ENCODE data around the gene DIPK2A.

DIPK2A gene

DNA sequence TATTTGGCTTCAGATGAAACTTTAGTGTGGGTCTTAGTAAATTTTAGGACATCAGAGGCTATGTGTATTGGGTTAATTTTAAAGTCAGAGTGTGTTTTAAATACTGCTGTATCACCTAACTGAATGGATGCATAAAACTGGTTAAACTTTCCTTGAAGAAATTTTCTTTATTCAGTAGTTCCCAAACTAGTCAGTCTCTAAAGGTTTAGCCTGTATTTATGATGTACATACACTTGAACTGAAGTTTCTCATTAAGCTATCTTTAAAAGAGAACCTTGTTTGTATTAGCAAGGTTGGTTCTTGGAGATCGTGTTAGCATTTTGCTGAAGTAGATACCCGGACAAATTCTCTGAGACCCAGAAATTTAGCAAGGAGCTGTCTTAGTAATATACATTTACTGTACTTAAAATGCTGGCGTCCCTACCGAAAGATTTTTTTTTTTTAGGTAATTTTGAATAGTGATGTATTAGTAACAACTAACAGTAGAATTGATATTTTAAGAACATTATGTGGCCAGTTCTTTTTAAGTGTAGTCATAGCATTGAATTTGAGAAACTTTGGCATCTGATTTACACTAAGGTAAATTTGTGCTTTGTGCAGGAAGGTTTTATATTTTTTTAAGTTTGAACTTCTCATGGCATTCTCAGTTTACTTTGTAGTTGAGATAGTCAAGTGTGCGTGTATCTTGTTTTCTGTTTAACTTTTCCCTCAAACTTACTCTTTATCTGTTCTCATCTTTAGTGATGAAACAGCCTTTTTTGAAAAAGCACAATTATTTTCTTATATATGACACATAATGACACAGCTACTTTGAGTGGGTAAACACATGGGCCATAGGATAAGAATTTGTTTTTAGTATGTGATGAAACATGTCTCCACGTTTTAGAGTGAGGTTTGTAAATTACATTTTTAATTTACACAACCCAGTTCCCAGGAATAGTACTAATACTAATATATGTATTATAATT is 2.9 kb downstream of the DIPK2A start:
- DNase-seq = no peak

DNA sequence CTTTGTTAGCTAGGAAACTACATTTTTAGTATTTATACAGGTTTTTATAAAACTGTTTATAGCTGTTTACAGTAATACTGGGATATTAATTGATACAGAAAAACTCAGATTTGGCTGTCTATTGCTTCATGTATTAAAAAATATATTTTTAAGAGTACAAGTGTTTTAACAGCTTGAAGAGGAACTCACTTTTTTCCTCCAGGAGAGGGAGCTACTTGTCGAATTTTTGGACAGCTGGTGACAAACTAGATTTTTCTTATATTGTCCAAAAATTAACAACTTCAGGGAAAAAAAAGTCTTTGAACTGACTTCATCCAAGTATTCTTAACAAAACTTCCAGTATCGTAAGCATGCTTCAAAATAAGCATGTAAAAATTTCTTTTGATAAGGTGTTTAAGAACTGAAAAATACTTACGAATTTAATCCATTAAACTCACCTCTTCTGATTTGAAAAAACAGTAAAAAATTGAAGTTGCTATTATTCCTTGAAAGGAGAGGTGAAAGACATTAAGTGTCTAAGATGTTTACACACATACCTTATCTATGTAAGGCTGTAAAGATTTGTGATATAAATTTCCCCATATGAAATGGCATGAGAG is 4.0 kb downstream of the DIPK2A start:
- DNase-seq = no peak

DNA sequence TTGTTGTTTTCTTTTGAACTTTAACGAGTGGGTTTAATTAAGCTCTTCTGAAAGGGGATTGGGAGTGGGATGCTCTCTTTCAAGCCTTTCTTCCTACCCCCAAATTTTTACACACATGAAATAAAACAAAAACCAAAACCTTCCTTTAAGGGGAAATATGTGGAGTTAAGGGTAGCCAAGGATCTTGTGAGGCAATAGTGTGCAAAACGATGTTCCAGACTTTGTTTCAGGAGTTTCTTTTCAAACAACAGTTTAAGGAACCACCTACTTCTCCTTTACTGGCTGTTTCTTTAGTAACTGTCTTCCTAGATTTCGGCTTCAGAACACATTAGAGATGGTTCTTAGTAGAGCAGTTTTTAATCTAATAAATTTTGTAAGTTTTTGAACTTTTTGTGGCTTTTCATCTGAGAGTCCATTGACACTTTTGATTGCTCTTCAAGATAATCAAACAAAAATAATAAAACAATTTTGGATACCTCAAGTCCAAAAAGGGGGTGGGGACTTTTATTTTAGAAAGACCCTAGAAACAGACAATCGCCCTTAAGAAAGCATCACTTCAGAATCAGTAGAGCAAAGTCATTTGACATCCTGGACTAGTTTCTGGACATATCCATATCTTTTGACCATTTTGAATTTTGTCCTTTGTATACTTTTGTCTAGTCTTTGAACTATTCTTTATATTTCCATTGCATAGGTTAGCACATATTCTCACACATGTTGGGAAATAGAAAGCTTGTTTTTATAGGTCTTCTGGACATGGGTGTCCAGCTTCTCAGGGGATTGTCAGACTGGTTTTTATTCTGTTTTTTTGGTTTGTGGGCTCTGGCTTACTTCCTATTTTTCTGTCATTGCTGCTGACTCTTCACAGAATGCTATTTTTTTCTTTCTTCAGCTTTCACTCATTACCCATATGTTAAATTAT is 6.0 kb downstream of the DIPK2A start:
- no peak for DNase-seq

DNA sequence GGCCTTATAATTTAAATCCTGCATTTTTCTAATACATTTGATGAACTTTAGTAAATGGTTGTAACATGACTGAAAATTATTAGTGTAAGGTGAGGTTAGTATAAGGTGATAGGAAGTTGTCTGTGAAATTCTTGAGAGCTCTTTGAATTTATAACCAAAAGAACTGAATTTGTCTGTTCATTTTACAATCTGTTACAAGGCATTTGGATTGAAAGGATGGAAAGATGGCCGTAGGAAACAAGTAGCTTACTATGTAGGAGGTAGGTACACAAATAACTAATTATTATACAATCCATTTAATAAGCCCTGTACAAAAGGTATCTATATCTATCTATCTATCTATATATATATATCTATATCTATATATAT is 6.6 kb downstream of the DIPK2A start:
- DNase-seq = no peak

DNA sequence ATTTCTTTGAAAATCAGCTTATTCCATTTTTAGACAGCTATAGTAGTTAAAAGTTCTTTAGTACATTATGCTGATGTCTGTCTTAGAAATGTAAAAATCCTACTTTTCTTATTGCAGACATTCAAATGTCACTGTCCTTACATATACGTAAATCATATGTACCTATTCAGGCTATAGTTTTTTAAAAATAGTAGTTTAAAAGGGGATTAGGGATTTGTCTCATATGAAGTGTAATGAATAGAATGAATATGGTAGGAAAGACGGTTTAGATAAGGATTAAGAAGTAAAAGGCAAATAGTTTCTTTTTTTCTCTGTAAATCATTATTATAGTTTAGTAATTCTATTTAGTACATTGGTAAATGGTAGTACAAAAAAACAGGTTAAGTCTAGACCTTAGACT is 7.4 kb downstream of the DIPK2A start:
- no peak for DNase-seq

DNA sequence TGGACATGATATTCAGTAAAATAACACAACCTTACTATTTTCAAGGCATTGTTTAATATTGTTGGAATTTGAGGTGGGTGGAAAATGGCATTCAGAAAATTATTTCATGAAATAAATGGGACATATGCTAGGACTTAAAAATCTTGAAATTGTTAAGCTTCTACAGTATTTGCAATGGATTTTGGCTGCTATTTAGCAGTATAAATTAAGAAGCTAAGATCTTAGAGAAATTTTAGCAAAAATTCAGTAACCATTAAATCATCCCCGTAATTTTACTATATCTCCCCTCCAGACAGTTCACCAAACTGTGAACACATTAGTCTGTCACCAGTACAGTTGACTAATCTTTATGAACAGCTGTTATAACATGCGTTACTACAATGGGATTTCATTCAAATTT is 8.2 kb downstream of the DIPK2A start:
- DNase-seq = no peak

DNA sequence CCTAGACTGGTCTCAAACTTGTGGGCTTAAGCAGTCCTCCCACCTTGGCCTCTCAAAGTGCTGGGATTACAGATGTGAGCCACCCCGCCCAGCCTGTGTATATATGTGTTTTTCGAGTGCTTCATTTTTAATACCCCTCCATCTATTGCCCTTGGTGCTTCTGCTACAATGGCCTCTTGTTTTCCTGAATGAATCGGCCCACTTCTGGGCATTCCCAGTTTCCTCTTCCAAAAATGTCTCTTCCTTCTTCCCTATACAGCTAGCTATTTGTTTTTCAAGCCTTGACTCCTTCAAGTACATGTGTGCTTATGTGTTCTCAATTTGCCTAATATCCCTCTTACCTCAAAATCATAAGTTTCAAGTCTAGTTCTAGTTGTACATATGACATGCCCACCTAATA is 16.7 kb downstream of the DIPK2A start:
- DNase-seq = no peak

DNA sequence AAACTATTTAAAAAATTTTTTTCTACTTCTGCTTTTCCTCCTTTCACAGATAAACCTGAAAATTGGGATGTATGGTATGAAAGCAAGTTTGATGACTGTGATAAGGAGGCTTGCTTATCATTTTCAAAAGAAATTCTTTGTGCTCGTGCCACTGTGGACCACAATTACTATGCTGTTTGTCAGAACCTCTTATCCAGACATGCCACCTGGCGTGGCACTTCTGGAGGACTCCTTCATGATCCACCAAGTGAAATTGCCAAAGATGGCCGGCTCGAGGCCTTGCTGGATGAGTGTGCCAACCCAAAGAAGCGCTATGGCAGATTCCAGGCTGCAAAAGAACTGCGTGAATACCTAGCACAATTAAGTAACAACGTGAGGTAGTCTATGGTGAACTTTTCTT is 17.8 kb downstream of the DIPK2A start:
- no peak for DNase-seq

DNA sequence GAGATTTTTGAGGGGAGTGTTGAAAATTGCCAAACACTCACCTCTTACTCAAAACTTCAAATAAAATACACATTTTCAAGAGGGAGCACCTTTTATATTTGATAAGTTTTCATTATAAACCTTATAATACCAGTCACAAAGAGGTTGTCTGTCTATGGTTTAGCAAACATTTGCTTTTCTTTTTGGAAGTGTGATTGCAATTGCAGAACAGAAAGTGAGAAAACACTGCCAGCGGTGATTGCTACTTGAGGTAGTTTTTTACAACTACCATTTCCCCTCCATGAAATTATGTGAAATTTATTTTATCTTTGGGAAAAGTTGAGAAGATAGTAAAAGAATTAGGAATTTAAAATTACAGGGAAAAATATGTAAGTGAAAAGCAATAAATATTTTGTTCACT is 20.1 kb downstream of the DIPK2A start:
- no peak for DNase-seq

DNA sequence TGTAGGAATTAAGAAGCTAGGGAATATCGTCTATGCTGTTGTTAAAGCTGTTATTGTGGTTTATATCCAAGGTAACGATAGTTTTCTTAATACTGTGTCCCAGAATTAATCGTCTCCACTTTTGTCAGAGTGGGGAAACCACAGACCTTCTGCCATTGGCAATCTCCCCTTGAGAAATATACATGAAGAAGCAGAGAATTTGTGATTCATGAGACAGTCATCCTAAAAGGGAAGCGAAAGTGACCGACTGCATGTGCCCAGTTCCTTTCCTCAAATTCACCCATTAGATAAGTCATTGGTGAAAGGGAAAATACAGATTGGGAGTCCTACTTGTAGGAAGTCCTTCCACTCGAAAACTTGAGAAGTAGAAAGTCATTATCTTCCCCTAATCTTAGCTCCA is 26.6 kb downstream of the DIPK2A start:
- DNase-seq = no peak

DNA sequence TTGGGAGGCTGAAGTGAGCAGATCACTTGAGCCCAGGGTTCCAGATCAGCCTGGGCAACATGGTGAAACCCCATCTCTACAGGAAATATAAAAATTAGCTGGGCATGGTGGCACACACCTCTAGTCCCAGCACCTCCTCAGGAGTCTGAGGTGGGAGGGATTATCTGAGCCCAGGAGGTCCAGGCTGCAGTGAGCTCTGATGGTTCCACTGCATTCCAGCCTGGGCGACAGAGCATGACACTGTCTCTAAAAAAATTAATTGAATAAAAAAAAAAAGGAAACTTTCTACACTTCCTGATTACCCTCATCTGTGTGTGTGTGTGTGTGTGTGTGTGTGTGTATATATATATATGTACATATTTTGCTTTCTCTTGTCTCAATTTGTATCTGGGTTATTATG is 31.4 kb downstream of the DIPK2A start:
- DNase-seq = no peak

DNA sequence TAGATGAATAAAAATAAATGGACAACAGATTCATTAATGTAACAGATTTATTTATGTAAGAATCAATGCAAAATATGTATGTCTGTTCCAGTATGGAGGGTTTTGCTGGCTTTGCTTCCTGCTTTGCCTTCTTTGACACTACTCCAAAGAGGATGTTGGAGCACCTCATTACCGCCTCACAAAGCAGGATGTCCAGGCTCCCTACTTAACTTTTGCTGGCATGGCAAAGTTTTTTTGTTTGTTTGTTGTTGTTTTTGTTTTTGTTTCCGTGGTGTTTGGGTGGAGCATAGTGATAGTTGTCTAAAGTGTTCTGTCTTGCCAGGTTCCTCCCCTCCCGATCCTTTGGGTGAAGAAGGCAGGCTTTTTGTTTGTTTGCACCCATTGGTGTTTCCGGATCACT is 38.7 kb downstream of the DIPK2A start:
- no peak for DNase-seq

DNA sequence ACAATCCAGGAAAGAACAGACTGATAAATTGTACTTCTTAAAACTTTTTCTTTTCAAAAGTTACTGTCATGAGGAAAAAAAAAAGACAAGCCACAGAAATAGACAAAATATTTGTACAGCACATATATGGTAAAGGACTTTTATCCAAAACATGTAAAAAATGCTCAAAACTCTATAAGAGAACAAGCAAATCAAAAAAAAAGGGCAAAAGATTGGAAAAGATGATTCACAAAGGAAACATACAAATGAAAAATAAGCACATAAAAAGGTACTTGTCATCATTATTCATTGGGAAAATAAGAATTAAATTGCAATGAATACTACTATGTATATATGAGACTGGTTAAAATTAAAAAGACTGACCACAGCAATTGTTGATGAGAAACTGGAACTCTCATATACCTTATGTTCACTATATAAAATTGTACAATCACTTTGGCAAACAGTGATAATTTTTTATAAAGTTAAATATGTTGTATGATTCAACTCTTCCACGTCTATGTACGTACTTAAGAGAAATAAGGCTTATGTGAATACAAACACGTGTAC is 39.7 kb downstream of the DIPK2A start:
- DNase-seq = no peak

DNA sequence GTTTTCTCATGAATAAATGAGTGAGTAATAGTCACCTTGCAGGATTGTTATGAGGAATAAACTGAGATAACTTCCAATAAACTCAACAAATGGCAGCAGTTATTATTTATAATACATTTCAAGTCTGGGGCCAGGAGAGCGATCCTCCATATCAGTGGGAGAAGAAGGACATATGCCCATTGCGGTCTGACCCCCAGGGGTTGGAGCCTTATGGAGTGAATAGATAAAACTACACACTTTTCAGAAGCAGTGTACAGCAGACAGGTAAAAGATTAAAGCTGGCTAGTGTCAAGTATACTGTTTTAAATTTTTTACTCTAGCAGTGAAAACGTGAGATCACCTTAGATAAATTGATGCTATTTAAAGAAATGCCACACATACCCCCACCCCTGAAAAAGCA is 43.5 kb downstream of the DIPK2A start:
- DNase-seq = no peak

DNA sequence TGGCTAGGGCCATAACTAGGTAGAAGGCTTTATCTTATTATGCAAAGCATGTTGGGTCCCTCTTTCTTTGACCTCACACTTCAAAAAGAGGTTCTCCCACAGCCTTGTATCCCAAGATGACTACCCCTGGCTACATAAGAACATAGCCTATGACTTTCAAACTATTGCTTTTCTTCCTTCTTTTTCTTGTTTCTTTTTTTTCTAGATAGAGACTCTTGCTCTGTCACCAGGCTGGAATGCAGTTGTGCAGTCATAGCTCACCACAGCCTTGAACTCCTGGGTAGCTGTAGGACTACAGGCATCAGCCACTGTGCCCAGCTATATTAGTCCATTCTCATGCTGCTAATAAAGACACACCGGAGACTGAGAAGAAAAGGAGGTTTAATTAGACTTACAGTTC is 47.2 kb downstream of the DIPK2A start:
- DNase-seq = no peak
